ENCODE measurements around the gene SDK1.

SDK1 gene

GRCh38 chr7:4030346-4030950 lies 729.4 kb downstream of the SDK1 start:
- no peak for DNase-seq (ENCODE audit: low read depth in 2 of 3, low spot score in 2 of 3)

GRCh38 chr7:4033996-4034395 lies 732.9 kb downstream of the SDK1 start:
- no peak for DNase-seq (ENCODE audit: low read depth in 2 of 3, low spot score in 2 of 3)

GRCh38 chr7:4037308-4037707 lies 736.3 kb downstream of the SDK1 start:
- DNase-seq (ENCODE audit: low read depth in 2 of 3, low spot score in 2 of 3), result no peak

DNA sequence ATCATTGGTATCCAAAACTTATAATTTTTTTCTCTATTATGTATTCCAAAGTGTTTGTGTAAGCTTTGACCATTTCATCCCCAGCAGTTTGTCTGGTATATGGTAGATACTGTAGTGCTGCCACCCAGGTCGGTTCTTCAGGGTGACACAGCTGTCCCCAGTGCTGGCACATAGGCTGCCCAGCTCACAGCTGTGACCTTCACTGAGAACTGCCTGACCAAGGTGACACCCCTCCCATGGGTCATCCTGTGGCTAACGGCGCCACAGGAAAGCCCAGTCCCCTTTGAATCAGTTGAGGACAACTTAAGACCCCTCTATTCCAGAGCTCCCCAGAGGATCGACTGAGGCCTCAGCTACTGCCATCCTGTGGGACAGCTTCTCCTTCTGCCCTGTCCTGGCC lies 736.8 kb downstream of the SDK1 start:
- DNase-seq (ENCODE audit: low read depth in 2 of 3, low spot score in 2 of 3), result no peak

DNA sequence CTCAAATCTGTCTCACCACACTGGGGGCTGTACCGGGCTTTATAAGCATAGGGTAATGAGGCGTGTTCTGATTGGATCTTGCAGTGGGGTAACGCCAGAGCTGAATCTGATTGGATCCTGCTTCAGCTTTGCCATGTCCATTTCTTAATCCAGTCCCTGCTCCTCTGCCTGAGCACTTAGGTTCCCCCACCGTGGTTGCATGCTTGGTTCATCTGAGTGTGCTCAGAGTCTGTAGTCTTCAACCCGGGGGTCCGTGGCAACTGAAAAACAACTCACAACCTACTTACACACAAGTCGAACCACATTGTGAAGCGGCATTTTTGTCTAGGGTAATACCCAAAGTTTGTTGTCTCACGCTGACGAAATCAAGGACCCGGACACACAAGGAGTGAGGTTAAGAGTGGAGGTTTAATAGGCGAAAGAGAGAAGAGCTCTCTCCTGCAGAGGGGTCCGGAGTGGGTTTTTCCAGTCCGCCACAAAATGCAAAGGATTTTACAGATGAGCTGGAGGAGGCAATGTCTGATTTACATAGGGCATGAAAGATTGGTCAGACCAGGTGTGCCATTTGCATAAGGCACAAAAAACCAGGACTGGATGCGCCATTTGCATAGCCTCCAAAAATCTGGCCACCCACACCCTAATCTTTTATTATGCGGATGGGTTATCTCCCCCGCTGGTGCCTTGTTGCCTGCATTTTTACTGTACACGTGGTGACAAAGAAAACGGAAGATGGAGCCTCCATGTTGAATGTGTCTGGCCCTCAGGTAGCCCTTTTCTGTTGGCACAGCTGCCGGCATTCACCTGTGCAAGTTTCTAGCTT lies 739.3 kb downstream of the SDK1 start:
- DNase-seq (ENCODE audit: low read depth in 2 of 3, low spot score in 2 of 3), result no peak

DNA sequence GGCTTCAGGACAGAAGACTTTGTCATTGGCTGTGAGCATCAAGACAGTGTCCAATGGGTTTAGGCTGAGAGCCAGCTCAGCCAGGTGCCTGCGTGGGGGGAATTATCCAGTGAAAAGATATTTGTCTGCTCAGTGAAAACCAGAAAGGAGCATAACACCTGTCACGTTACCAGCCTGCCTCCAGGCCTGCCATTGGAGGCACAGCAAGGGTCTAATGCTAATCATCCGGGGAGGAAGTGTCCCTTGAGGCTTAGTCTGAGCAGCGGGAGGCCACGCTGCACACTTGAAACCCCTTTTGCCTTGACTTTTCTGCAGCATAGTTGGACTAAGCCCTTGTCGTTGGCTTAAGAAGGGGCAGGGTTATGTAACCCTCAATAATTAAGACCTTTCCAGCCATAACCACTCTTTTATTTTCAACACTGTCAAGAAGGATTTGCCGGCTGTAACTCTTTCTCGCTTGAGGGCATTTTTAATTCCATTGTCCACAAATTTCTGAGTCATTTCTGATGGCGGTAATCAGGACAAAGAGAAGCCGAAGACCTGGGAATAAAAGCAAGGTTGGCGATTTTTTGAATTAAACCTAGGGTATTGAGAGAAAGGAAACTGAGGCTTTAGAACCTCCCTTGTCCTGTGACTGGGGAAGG lies 741.5 kb downstream of the SDK1 start:
- DNase-seq (ENCODE audit: low read depth in 2 of 3, low spot score in 2 of 3), result no peak

GRCh38 chr7:4043988-4044387 lies 742.9 kb downstream of the SDK1 start:
- DNase-seq (ENCODE audit: low read depth in 2 of 3, low spot score in 2 of 3), result no peak

DNA sequence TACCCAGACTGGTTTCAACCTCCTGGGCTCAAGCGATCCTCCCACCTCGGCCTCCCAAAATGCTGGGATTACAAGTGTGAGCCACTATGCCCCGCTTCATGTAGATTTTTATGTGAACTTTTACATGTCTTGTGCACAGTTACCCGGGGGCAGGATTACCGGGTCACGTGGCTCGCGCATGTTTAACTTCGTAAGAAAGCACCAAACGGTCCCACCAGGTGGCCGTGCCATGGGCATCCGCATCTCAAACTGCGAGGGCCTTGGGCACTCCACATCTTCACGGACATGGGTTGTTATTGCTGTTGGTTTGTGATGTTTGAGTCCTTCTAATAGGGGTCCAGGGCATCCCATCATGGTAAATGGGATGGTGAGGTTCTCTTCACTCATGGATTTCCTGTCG lies 744.4 kb downstream of the SDK1 start:
- DNase-seq (ENCODE audit: low read depth in 2 of 3, low spot score in 2 of 3), result no peak

GRCh38 chr7:4045975-4046374 lies 744.9 kb downstream of the SDK1 start:
- DNase-seq (ENCODE audit: low read depth in 2 of 3, low spot score in 2 of 3), result no peak

DNA sequence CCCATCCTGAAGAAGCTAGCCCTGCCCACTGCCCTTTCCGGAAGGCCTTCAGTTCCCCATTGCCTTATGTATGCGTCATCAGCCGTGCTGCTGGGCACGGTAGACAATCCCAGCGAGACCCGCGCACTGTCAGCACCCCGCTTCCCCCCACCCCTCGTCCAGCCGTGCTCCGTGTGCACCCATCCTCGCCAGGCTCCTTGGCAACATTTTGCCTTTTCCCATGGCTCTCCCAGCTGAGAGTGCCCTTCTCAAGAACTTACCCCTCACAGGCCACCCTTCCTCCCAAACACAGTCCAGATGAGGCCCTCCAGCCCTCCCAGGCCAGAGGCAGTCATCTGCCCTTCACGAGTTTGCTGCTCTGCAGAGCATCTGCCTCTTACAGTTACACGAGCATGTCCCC lies 747.3 kb downstream of the SDK1 start:
- DNase-seq (ENCODE audit: low read depth in 2 of 3, low spot score in 2 of 3), result no peak

DNA sequence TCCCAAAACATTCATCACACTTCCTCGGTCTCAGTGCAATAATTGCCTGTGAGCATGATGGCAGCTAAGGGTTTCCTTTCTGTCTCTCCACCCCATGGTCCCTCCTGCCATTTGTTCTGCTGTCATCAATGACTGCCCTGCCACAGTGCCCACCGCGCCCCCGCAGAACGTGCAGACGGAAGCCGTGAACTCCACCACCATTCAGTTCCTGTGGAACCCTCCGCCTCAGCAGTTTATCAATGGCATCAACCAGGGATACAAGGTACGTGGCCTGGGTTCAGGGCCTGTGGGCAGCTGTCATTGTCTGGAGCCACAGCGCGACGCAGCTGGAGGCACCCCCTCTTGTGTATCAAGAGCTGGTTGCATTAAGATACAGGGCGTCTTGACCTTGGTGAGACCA lies 748.1 kb downstream of the SDK1 start:
- DNase-seq (ENCODE audit: low read depth in 2 of 3, low spot score in 2 of 3), result no peak

DNA sequence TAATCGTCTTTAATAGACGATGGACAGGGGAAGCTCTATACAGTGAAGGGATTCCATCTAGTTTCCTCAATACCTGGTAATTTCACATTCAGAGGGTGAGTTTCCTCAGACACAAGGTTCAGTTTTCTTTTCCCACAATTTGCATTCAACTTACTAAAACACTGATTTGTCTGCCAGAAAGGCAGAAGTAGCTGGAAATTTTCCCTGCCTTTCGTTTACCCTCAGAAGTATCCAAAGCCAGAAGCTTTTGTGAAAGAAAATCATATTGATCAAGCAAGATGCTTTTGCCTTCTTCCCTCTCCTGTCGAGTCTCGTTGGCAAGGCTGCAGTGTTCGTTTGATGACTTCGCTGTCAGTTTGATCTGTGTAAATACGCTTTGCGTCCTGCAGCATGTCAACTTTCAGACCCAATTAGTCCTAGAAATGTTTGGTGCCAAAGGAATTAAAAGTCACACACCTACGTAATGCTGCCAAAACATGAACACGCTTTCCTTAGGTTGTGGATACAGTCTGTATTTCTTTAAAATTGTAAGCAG lies 749.1 kb downstream of the SDK1 start:
- DNase-seq (ENCODE audit: low read depth in 2 of 3, low spot score in 2 of 3), result no peak

GRCh38 chr7:4051696-4052095 lies 750.6 kb downstream of the SDK1 start:
- DNase-seq (ENCODE audit: low read depth in 2 of 3, low spot score in 2 of 3), result no peak

GRCh38 chr7:4052130-4052529 lies 751.1 kb downstream of the SDK1 start:
- no peak for DNase-seq (ENCODE audit: low read depth in 2 of 3, low spot score in 2 of 3)

- DNase-seq (ENCODE audit: low read depth in 2 of 3, low spot score in 2 of 3), result no peak
Observed at GRCh38 chr7:4054158-4054557, 753.1 kb downstream of the SDK1 start.

- no peak for DNase-seq (ENCODE audit: low read depth in 2 of 3, low spot score in 2 of 3)
Observed at GRCh38 chr7:4056552-4057288, 755.7 kb downstream of the SDK1 start.

- no peak for DNase-seq (ENCODE audit: low read depth in 2 of 3, low spot score in 2 of 3)
Observed at GRCh38 chr7:4057289-4057616, 756.2 kb downstream of the SDK1 start.

DNA sequence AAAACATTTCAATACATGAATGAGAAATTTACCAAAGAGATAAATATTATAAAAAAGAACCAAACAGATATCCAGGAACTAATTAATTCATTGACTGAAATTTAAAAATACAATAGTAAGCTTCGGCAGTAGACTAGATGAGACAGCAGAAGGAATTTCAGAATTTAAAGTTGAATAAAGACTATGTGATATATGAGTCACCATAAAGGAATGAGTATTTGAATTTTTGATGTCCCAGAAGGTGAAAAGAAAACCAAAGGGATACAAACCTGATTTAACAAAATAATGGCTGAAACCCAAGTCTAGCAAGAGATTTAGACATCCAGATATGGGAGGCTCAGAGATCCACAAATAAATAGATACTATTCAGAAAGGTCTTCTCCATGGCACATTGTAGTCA lies 757.1 kb downstream of the SDK1 start:
- DNase-seq (ENCODE audit: low read depth in 2 of 3, low spot score in 2 of 3), result no peak

- DNase-seq (ENCODE audit: low read depth in 2 of 3, low spot score in 2 of 3), result no peak
Observed at GRCh38 chr7:4065190-4065589, 764.1 kb downstream of the SDK1 start.

- DNase-seq (ENCODE audit: low read depth in 2 of 3, low spot score in 2 of 3), result no peak
Observed at GRCh38 chr7:4066206-4066605, 765.2 kb downstream of the SDK1 start.

GRCh38 chr7:4066626-4067475 lies 765.8 kb downstream of the SDK1 start:
- DNase-seq (ENCODE audit: low read depth in 2 of 3, low spot score in 2 of 3), result no peak
